PC-9 (cell line): ENCODE data around the gene CUX1. TPM values are rescaled to one million over a fixed set of nuclear protein-coding genes. Genes with fewer than 3 reads are reported as not detected.
"Not testable (repeated sequence)": the region's sequence is repeated elsewhere in the genome, so short reads cannot be mapped to it uniquely, and the experiment has no call there.

Experiments used
- BruUV-seq: library from RNA; stranded (reverse); fragments of 400-500 nt; replicated peaks from 2 replicates; lab custom pipeline; 2021; lab: Mats Ljungman, UMichigan
- CTCF ChIA-PET: fragments of 300-600 bp; sonication (Branson Sonifier 250); formaldehyde crosslinking; loops from one replicate; lab custom pipeline; 2022; ENCODE audit warnings: antibody characterized with exemption; lab: Charles Lee
- POLR2A ChIA-PET: fragments of 300-600 bp; sonication (Branson Sonifier 250); formaldehyde crosslinking; loops from one replicate; lab custom pipeline; 2022; ENCODE audit warnings: antibody characterized with exemption; ENCODE audit not compliant: unreplicated experiment; lab: Charles Lee
- DNase-seq, 2 experiments: peaks; one replicate each; pipeline versions ENCODE4 v3.0.0 to v3.0.0-alpha.2; 2015 to 2022; ENCODE audit warnings: mixed read lengths in 1 of 2
- H2AFZ ChIP-seq: fragments of 200-600 bp; sonication (generic); 2 replicates; pipeline ENCODE4 v1.8.1; 2017; ENCODE audit warnings: antibody characterized with exemption
- H3F3A ChIP-seq: fragments of 200-600 bp; sonication (generic); 2 replicates; pipeline ENCODE4 v1.8.1; 2017; ENCODE audit warnings: antibody characterized with exemption, mild to moderate bottlenecking, low read depth; ENCODE audit not compliant: insufficient read depth
- H3K27ac ChIP-seq: fragments of 200-600 bp; sonication (generic); 2 replicates; pipeline ENCODE4 v1.6.1; 2016; ENCODE audit warnings: mixed run types
- H3K27me3 ChIP-seq: fragments of 200-600 bp; sonication (generic); 2 replicates; pipeline ENCODE4 v1.6.1; 2016; ENCODE audit warnings: low read depth, mixed run types; ENCODE audit not compliant: insufficient read depth
- H3K36me3 ChIP-seq: fragments of 200-600 bp; sonication (generic); 2 replicates; pipeline ENCODE4 v1.6.1; 2016; ENCODE audit warnings: low read depth, mixed run types
- H3K4me1 ChIP-seq: fragments of 200-600 bp; sonication (generic); replicated peaks from 2 replicates; pipeline ENCODE4 v1.6.1; 2016; ENCODE audit warnings: mixed run types; ENCODE audit not compliant: insufficient read depth
- H3K4me2 ChIP-seq: fragments of 200-600 bp; sonication (generic); 2 replicates; pipeline ENCODE4 v1.6.1; 2017; ENCODE audit warnings: mixed run types
- H3K4me3 ChIP-seq: fragments of 200-600 bp; sonication (generic); 2 replicates; pipeline ENCODE4 v1.6.1; 2016; ENCODE audit warnings: mixed run types
- H3K79me2 ChIP-seq: fragments of 200-600 bp; sonication (generic); 2 replicates; pipeline ENCODE4 v1.6.1; 2017; ENCODE audit warnings: low read depth, mixed run types
- H3K9me2 ChIP-seq: fragments of 200-600 bp; sonication (generic); 2 replicates; pipeline ENCODE4 v1.8.1; 2017; ENCODE audit warnings: mild to moderate bottlenecking; ENCODE audit not compliant: insufficient read depth
- H3K9me3 ChIP-seq: fragments of 200-600 bp; sonication (generic); 2 replicates; pipeline ENCODE4 v1.8.1; 2016; ENCODE audit warnings: low read depth; ENCODE audit not compliant: insufficient read depth
- H4K20me1 ChIP-seq: fragments of 200-600 bp; sonication (generic); 2 replicates; pipeline ENCODE4 v1.8.1; 2017; ENCODE audit not compliant: insufficient read depth
- EZH2 ChIP-seq: fragments of 200-600 bp; sonication (generic); IDR thresholded peaks from 2 replicates; pipeline ENCODE4 v1.8.0; 2017; ENCODE audit warnings: antibody characterized with exemption, low read depth
- intact Hi-C: fragments of 100-400 bp; cut with micrococcal nuclease; formaldehyde crosslinking; loops from one replicate; pipeline ENCODE4 v1.10.0; 2022; ENCODE audit not compliant: unreplicated experiment
- total RNA-seq: library from RNA; stranded (reverse); gene quantifications from 2 replicates; pipeline ENCODE4 v1.2.3, GENCODE V29; 2021
- TF ChIP-seq, protein P1 (sequence below): fragments of 200-600 bp; sonication (generic); conservative IDR thresholded peaks from 2 replicates; pipeline ENCODE4 v1.6.1; 2017; ENCODE audit warnings: mixed run types, antibody characterized with exemption, mild to moderate bottlenecking, moderate library complexity

CUX1 gene
- total RNA-seq, 1 experiment from 2014 or later = 83.3 TPM

DNA sequence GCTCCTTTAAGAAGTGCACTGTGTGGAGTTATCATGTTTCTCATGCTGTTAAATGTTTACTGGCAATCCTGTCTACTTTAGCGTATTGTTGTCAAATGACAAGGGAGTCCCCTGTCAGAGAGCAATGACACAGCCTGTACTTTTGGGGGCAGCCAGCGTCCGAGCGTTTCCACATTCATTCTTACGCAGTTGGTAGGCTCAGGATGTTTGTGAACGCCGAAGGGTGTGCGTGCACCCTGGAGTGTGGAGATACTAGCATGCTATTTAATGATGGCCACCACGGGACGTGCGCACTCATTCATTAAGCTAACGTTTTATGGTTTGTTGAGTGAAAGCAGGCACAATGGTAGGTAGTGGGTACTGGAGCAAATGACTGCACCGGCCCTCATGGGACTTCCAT lies 48.0 kb downstream of the CUX1 start:
- no peaks in the 10 kb centered on the region for H3K36me3 ChIP-seq
- peaks cover 35% of the 10 kb centered on the region for H3K79me2 ChIP-seq
- no peak overlapping the region for H3K27ac ChIP-seq
- CTCF ChIA-PET = no interaction called here
- POLR2A ChIA-PET = no interaction called here
- H3K4me3 ChIP-seq = no peak overlapping the region
- H4K20me1 ChIP-seq = no peaks in the 10 kb centered on the region; the same call in 1 of the 2 replicates
- intact Hi-C loops = no loop called here
- no peak for TF ChIP-seq EZH2
- TF ChIP-seq, protein P1, sequence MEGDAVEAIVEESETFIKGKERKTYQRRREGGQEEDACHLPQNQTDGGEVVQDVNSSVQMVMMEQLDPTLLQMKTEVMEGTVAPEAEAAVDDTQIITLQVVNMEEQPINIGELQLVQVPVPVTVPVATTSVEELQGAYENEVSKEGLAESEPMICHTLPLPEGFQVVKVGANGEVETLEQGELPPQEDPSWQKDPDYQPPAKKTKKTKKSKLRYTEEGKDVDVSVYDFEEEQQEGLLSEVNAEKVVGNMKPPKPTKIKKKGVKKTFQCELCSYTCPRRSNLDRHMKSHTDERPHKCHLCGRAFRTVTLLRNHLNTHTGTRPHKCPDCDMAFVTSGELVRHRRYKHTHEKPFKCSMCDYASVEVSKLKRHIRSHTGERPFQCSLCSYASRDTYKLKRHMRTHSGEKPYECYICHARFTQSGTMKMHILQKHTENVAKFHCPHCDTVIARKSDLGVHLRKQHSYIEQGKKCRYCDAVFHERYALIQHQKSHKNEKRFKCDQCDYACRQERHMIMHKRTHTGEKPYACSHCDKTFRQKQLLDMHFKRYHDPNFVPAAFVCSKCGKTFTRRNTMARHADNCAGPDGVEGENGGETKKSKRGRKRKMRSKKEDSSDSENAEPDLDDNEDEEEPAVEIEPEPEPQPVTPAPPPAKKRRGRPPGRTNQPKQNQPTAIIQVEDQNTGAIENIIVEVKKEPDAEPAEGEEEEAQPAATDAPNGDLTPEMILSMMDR = no peak
- H3F3A ChIP-seq = peaks cover 9% of the 10 kb centered on the region
- no peaks in the 10 kb centered on the region for H3K9me2 ChIP-seq
- H3K9me3 ChIP-seq = no peaks in the 10 kb centered on the region
- BruUV-seq = no TSS peak
- H3K4me2 ChIP-seq = no peak overlapping the region
- no peak for DNase-seq
- no peak overlapping the region for H2AFZ ChIP-seq
- H3K4me1 ChIP-seq = peaks cover 16% of the 10 kb centered on the region
- H3K27me3 ChIP-seq = no peaks in the 10 kb centered on the region

GRCh38 chr7:101866328-101866727 lies 48.9 kb downstream of the CUX1 start:
- H3K36me3 ChIP-seq = no peaks in the 10 kb centered on the region
- TF ChIP-seq, protein P1 = no peak
- TF ChIP-seq EZH2 = no peak
- H3F3A ChIP-seq = peaks cover 15% of the 10 kb centered on the region
- ChIA-PET CTCF (no interaction called here), POLR2A (interaction anchor here (0.5 kb wide), 1 partner anchor 288 kb away, joined by 5 read pairs; no protein-coding TSS in a partner anchor)
- H3K4me3 ChIP-seq = no peak overlapping the region
- H3K79me2 ChIP-seq = peaks cover 29% of the 10 kb centered on the region
- H3K4me2 ChIP-seq = no peak overlapping the region
- H3K9me3 ChIP-seq = no peaks in the 10 kb centered on the region
- H2AFZ ChIP-seq = no peak overlapping the region
- intact Hi-C loops = no loop called here
- H3K9me2 ChIP-seq = no peaks in the 10 kb centered on the region
- no peaks in the 10 kb centered on the region for H3K27me3 ChIP-seq
- H3K4me1 ChIP-seq = peaks cover 23% of the 10 kb centered on the region
- no peak overlapping the region for H3K27ac ChIP-seq
- DNase-seq = no peak
- H4K20me1 ChIP-seq = no peaks in the 10 kb centered on the region; the same call in 1 of the 2 replicates
- no TSS peak for BruUV-seq

GRCh38 chr7:101867265-101867664 lies 49.8 kb downstream of the CUX1 start:
- Histone ChIP-seq H3F3A (peaks cover 19% of the 10 kb centered on the region), H3K4me2 (no peak overlapping the region), H3K9me2 (no peaks in the 10 kb centered on the region), H3K4me3 (no peak overlapping the region), H2AFZ (no peak overlapping the region), H3K36me3 (no peaks in the 10 kb centered on the region), H3K9me3 (no peaks in the 10 kb centered on the region), H3K79me2 (peaks cover 39% of the 10 kb centered on the region), H3K4me1 (peaks cover 32% of the 10 kb centered on the region), H4K20me1 (no peaks in the 10 kb centered on the region; the same call in 1 of the 2 replicates), H3K27me3 (no peaks in the 10 kb centered on the region), H3K27ac (no peak overlapping the region)
- intact Hi-C loops = no loop called here
- no peak for DNase-seq
- TF ChIP-seq EZH2 = no peak
- BruUV-seq = no TSS peak
- ChIA-PET POLR2A (no interaction called here), CTCF (no interaction called here)

- BruUV-seq, H2AFZ ChIP-seq, H4K20me1 ChIP-seq, DNase-seq, H3K27ac ChIP-seq, H3K4me2 ChIP-seq, H3K4me3 ChIP-seq, intact Hi-C loops, H3K27me3 ChIP-seq, POLR2A ChIA-PET, H3K9me3 ChIP-seq, H3K9me2 ChIP-seq, H3K36me3 ChIP-seq: not testable (repeated sequence)
- H3F3A ChIP-seq = peaks cover 19% of the 10 kb centered on the region
- peaks cover 43% of the 10 kb centered on the region for H3K79me2 ChIP-seq
- CTCF ChIA-PET = interaction anchor here (0.5 kb wide), 1 partner anchor 94 kb away, joined by 5 read pairs; no protein-coding TSS in a partner anchor
- peaks cover 32% of the 10 kb centered on the region for H3K4me1 ChIP-seq
Observed at GRCh38 chr7:101867681-101868080, 50.3 kb downstream of the CUX1 start.
